HepG2 (cell line): ENCODE data around the gene MYD88. TPM values are rescaled to one million over a fixed set of nuclear protein-coding genes. Genes with fewer than 3 reads are reported as not detected.

Experiments
- CBX2 ChIP-seq, 2 experiments: fragments of 200-600 bp in 1 of 2; sonication (generic); formaldehyde crosslinking in 1 of 2; IDR thresholded peaks; 2 replicates each; pipeline versions ENCODE4 v1.7.0 to v1.8.1; 2018 to 2022; ENCODE audit warnings: low read depth in 2 of 2, low read length in 1 of 2, mild to moderate bottlenecking in 1 of 2, missing genetic modification reagents in 1 of 2
- CREM ChIP-seq, 2 experiments: sonication (generic) in 1 of 2; formaldehyde crosslinking in 1 of 2; IDR thresholded peaks; 2 replicates each; pipeline versions ENCODE4 v1.4.0 to v1.6.1; 2016 to 2020; ENCODE audit warnings: antibody characterized with exemption in 1 of 2, mild to moderate bottlenecking in 1 of 2, missing genetic modification reagents in 1 of 2
- DBP ChIP-seq: sonication (generic); formaldehyde crosslinking; IDR thresholded peaks from 2 replicates; pipeline ENCODE4 v1.4.0; 2020; ENCODE audit warnings: missing genetic modification reagents; ENCODE audit errors: not compliant biosample characterization
- ESRRA ChIP-seq: sonication (generic); formaldehyde crosslinking; IDR thresholded peaks from 2 replicates; pipeline ENCODE4 v1.5.1; 2020; ENCODE audit warnings: mild to moderate bottlenecking, low read depth, missing genetic modification reagents
- GZF1 ChIP-seq: sonication (generic); formaldehyde crosslinking; IDR thresholded peaks from 2 replicates; pipeline ENCODE4 v1.5.1; 2020; ENCODE audit warnings: mild to moderate bottlenecking, missing genetic modification reagents
- HDAC2 ChIP-seq: sonication (generic); formaldehyde crosslinking; IDR thresholded peaks from 2 replicates; pipeline ENCODE4 v1.4.0; 2020; ENCODE audit warnings: missing genetic modification reagents
- IRX3 ChIP-seq: sonication (generic); formaldehyde crosslinking; IDR thresholded peaks from 2 replicates; pipeline ENCODE4 v1.8.1; 2023; ENCODE audit warnings: mild to moderate bottlenecking, low read depth, missing genetic modification reagents, borderline replicate concordance
- MEIS1 ChIP-seq: sonication (generic); formaldehyde crosslinking; IDR thresholded peaks from 2 replicates; pipeline ENCODE4 v1.9.0; 2021; ENCODE audit warnings: mild to moderate bottlenecking, missing genetic modification reagents, moderate library complexity, borderline replicate concordance
- MTA3 ChIP-seq: sonication (generic); formaldehyde crosslinking; IDR thresholded peaks from 2 replicates; pipeline ENCODE4 v1.4.0; 2020; ENCODE audit warnings: missing genetic modification reagents
- MTF2 ChIP-seq: sonication (generic); formaldehyde crosslinking; IDR thresholded peaks from 2 replicates; pipeline ENCODE4 v1.5.0; 2020; ENCODE audit warnings: missing genetic modification reagents, borderline replicate concordance
- POLR2AphosphoS5 ChIP-seq: IDR thresholded peaks from 2 replicates; pipeline ENCODE4 v1.6.1; 2012; ENCODE audit warnings: low read depth, low read length
- SRSF4 ChIP-seq: fragments of 200-400 bp; formaldehyde crosslinking; IDR thresholded peaks from one replicate; pipeline ENCODE4 v1.6.1; 2018; ENCODE audit warnings: mild to moderate bottlenecking, low read depth, low read length, moderate library complexity; ENCODE audit not compliant: poor library complexity, severe bottlenecking
- SRSF9 ChIP-seq: fragments of 200-400 bp; formaldehyde crosslinking; IDR thresholded peaks from 2 replicates; pipeline ENCODE4 v1.6.1; 2018; ENCODE audit warnings: borderline replicate concordance, mild to moderate bottlenecking, low read depth, low read length; ENCODE audit not compliant: insufficient read depth, poor library complexity, severe bottlenecking
- SRY ChIP-seq: sonication (generic); formaldehyde crosslinking; IDR thresholded peaks from 2 replicates; pipeline ENCODE4 v1.8.0; 2022; ENCODE audit warnings: mild to moderate bottlenecking, missing genetic modification reagents
- TP53 ChIP-seq: sonication (generic); formaldehyde crosslinking; conservative IDR thresholded peaks from 2 replicates; pipeline ENCODE4 v1.4.0; 2020; ENCODE audit warnings: missing genetic modification reagents
- TRAFD1 ChIP-seq: sonication (generic); formaldehyde crosslinking; IDR thresholded peaks from 2 replicates; pipeline ENCODE4 v1.5.1; 2020; ENCODE audit warnings: missing genetic modification reagents, mild to moderate bottlenecking, borderline replicate concordance
- ZNF446 ChIP-seq: sonication (generic); formaldehyde crosslinking; IDR thresholded peaks from 2 replicates; pipeline ENCODE4 v1.5.0; 2020; ENCODE audit warnings: mild to moderate bottlenecking, missing genetic modification reagents
- ZNF496 ChIP-seq: sonication (generic); formaldehyde crosslinking; IDR thresholded peaks from 2 replicates; pipeline ENCODE4 v1.8.1; 2023; ENCODE audit warnings: mild to moderate bottlenecking, moderate library complexity, missing genetic modification reagents; ENCODE audit not compliant: insufficient replicate concordance
- ZNF800 ChIP-seq: sonication (generic); formaldehyde crosslinking; IDR thresholded peaks from 2 replicates; pipeline ENCODE4 v1.4.0; 2020; ENCODE audit warnings: missing genetic modification reagents
- polyA plus RNA-seq, 8 experiments: library from polyadenylated mRNA; depleted of rRNA in 3 of 8; stranded (reverse) in 7 of 8; unstranded in 1 of 8; fragments of >200 nt; fragmentation: Illumina TruSeq in 4 of 8; extraction: Trizol in 4 of 8; gene quantifications; 2 replicates each; pipeline versions ENCODE4 v1.2.1 to v1.2.3, GENCODE V29; 2011 to 2016; ENCODE audit warnings: low read depth in 4 of 8, missing spikeins in 1 of 8, mixed read lengths in 1 of 8; ENCODE audit not compliant: insufficient read depth in 1 of 8
- total RNA-seq, 5 experiments: library from RNA; depleted of rRNA; stranded (reverse); fragments of >200 nt; fragmentation: Illumina TruSeq; extraction: Trizol; gene quantifications; 2 replicates each; pipeline ENCODE4 v1.2.3, GENCODE V29; 2016; ENCODE audit warnings: low read depth in 1 of 5

The MYD88 gene
- total and polyA plus RNA-seq, 2 of the 13 experiments (the other 11 are each of a cell fraction or from before 2014, with no cell fraction given): 7.6 to 32.7 TPM

GRCh38 chr3:38165722-38166387 lies 27.4 kb downstream of the MYD88 start (continued):
- TF ChIP-seq ZNF800: no peak
- no peak for TF ChIP-seq SRSF9
- no peak for TF ChIP-seq SRSF4
- TF ChIP-seq ESRRA (CRISPR knock-in tag): peak; percentile 9; the same call in 1 of the 2 replicates
- no peak; the same call in 1 of the 2 replicates for TF ChIP-seq HDAC2
- no peak for TF ChIP-seq TP53 (CRISPR knock-in tag)
- TF ChIP-seq SRY: no peak; the same call in 1 of the 2 replicates
- no peak for TF ChIP-seq IRX3 (CRISPR knock-in tag)
- TF ChIP-seq MTF2: peak; percentile 77; the same call in 1 of the 2 replicates
- TF ChIP-seq CREM (IDR thresholded peaks at IDR 0.05): no peak
- TF ChIP-seq CREM (CRISPR knock-in tag; IDR thresholded peaks at IDR 0.05): no peak
- no peak for TF ChIP-seq POLR2AphosphoS5
- no peak for TF ChIP-seq MEIS1
- no peak for TF ChIP-seq TRAFD1 (CRISPR knock-in tag)
- TF ChIP-seq CBX2 (IDR thresholded peaks at IDR 0.05; ENCODE audit: low read depth, low read length): no peak
- no peak for TF ChIP-seq CBX2 (CRISPR knock-in tag; IDR thresholded peaks at IDR 0.05; ENCODE audit: low read depth)
- no peak for TF ChIP-seq DBP (CRISPR knock-in tag)
- TF ChIP-seq GZF1: no peak
- no peak for TF ChIP-seq MTA3
- no peak for TF ChIP-seq ZNF496 (CRISPR knock-in tag)
- TF ChIP-seq ZNF446: no peak
